HS-27A (cell line): ENCODE results near the gene SLC9A8.

Experiments used
- DNase-seq: peaks from one replicate; pipeline ENCODE4 v3.0.0-alpha.2; 2012; ENCODE audit warnings: low read depth, missing footprints

Gene SLC9A8

DNA sequence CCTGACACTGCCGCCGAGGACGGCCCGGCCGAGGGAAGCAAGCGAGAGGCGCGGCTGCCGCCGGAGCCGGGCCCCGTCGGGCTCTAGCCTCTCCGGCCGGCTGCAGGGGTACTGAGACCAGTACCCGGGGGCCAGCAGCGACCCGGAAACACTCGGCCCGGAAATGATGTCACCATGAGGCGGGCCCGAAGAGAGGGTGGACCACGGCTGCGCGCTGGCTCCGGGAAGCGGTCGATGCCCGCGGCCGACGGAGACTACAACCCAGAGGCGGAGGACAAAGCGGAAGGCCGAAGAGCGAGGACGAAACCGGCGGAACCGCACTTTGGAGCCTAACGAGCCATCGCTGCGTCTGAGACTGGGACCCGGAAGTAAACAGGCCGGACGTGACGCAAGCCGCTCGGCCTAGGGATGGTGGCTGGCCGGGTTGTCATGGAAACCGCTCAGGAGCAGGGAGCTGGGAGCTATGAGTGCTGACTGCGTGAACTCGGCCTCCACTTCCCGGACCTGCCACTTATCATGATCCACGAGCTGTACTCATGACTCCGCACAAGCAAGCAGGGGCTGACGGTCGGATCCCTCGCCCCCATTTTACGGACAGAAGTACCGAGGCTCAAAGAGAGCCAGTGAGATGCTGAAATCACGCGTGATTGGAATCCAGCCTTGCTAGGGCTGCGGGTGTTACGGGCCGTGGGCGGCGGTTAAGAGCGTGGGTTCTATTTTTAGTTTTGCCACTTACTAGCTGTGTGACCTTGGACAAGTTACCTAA, 102.9 kb downstream of the SLC9A8 start, which contains the start of gene SPATA2:
SPATA2 (minus strand) TSS at position 150 of the 766 bp plus-strand sequence. CDS start 7,039 bp downstream, outside the sequence.
- DNase-seq: peak; percentile 94

DNA sequence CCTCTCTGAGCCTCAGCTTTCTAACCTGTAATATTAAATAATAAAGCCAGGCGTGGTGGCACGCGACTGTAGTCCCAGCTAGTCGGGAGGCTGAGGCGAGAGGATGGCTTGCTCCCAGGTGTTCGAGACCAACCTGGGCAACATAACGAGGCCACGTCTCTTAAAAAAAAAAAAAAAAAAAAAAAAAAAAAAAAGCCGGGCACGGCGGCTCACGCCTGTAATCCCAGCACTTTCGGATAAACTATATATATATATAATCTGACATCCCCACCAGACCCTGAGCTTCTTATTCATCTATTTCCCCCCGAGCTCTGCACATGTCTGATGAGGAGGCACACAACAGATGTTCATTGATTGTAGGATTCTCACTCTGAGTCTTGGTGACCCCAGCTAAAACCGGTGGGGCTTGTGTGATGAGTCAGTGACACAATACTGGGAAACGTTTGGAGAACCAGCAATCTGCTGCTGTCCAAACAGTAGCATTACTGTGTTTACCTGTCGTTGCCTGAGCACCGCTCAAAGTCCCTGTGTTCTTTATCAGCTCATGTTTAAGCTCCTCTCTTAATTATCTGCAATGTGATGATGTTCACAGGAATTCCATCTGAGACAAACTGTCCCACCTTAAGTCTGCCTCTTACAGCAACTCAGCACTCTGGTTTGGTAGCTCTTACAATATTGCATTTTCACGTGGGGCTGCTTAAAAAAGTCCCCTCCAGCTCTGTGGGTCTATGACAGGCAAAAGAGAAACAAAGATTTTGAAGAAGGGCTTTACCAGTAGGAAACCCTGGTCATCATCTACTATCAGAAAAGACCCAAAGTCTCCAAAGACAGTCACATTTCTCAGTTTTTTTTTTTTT, 103.7 kb downstream of the SLC9A8 start:
- DNase-seq: no peak

DNA sequence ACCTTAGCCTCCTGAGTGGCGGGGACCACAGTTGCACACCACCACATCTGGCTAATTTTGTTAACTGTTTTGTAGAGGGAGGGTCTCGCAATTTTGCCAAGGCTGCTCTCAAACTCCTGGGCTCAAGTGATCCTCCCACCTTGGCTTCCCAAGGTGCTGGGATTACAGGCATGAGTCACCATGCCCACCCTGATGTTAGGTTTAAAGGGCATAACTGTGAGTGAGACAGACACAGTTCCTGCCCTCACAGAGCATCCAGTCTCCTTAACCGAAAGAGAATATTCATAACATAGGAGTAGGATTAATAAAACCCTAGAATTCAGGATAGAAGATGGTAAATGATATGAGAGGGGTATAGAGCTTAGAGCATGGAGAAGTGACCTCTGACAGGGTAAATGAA, 105.8 kb downstream of the SLC9A8 start:
- DNase-seq: no peak

DNA sequence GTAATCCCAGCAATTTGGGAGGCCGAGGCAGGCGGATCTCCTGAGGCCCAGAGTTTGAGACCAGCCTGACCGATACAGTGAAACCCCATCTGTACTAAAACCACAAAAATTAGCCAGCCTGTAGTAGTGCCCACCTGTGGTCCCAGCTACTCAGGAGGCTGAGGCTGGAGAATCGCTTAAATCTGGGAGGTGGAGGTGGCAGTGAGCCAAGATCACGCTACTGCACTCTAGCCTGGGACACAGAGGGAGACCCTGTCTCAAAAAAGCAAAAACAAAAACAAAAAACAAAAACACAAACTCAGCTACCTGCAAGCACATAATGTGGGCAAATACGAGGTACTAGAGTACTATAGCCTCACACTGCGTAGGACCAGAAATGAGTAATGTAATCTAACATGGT, 106.4 kb downstream of the SLC9A8 start:
- no peak for DNase-seq

DNA sequence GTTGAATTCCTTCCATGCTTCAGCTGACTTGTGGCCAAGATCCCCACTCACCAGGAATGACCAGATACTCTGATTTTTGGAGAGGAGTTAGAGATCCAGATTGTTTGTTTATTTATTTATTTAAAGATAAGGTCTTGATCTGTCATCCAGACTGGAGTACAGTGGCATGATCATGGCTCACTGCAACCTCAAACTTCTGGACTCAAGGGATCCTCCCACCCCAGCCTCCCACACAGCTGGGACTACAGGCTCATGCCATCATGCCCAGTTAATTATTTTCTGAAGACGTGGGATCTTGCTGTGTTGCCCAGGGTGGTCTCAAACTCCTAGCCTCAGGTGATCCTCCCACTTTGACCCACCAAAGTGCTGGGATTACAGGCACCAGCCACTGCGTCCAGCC, 106.8 kb downstream of the SLC9A8 start:
- DNase-seq: no peak

DNA sequence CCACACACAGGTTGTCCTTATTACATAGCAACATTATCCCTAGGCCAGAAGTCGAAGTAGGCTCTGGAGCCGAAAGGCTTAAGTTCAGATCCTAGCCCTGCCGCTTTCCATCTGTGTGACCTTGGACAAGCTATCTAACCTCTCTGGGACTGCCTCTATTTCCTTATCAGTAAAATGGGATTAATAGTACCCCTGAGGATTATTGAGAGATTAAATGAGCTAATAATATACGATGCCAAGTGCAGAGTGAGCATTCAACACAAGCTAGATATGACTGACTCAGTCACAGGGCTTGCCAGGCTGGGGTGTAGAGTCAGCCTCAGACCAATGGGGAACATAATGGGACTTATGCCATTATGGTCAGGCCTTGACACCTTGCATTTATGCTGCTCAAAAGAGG, 111.6 kb downstream of the SLC9A8 start:
- DNase-seq: no peak

DNA sequence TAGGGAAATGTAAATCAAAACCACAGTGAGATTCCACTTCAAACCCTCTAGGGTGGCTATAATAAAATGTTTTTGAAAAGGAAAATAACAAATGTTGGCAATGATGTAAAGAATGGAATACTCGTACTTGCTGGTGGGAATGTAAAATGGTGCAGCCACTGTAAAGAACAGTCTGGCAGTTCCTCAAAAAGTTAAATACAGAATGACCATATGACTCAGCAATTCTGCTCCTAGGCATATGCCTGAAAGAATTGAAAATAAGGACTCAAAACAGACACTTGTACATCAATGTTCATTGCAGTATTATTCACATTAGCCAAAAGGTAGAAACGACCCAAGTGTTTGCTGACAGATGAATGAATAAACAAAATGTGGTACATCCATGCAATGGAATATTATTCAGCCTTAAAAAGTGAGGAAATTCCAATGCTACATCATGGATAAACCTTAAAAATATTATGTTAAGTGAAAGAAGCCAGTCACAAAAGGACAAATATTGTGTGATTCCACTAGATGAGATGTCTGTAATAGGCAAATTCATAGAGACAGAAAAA, 113.3 kb downstream of the SLC9A8 start:
- no peak for DNase-seq

DNA sequence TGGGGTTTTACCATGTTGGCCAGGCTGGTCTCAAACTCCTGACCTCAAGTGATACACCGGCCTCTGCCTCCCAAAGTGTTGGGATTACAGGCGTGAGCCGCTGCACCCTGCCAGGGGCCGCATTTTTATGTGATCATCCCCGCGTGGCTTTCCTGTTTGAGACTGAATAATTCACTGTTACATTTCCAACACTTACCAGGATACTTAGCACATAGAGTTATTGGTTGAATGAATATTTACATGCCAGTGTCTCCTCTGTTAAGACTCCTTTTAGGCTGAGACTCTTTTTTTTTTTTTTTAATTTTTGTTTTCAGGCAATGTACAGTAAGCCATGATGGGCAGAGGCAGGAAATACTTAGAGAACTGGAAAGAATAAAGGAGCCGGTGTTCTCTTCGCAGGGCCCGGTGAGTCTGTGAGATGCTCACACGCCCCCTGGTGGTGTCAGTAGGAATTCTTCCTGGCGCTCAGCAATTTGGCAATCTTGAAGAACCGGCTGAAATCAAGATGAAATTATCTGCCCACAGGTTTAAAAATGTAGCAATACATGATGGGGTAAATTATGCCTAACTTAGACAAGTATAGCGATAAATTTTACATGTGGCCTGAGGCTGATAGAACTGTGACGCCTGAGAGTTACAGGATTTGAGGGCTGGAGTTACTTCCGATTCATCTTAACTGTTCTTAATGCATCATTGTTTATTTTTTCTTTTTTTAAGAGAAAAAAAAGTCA, 115.9 kb downstream of the SLC9A8 start:
- peak; percentile 47 for DNase-seq

DNA sequence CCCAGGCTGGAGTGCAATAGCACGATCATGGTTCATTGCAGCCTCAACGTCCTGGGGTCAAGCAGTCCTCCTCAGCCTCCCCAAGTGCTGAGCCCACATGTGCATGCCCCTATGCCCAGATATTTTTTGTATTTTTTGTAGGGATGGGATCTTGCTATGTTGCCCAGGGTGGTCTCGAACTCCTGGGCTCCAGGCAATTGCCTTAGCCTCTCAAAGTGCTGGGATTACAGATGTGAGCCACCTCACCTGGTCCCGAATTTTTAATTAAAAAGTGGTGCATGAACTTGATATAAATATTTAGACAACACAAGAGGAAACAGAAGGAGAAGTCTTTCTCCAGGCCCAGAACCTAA, 116.5 kb downstream of the SLC9A8 start:
- DNase-seq: no peak

DNA sequence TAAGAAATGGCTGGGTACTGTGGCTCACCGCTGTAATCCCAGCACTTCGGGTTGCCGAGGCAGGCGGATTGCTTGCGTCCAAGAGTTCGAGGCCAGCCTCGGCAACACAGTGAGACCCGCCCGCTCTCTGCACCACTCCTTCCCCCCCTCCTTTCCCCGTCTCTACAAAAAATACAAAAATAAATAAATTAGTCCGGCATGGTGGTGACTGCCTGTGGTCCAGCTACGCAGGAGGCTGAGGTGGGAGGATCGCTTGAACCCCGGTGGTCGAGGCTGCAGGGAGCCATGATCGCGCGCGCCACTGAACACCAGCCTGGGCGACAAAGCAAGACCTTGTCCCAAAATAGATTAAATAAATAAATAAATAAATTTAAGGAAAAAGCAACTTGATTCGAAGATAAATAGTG, 123.1 kb downstream of the SLC9A8 start:
- DNase-seq: no peak

DNA sequence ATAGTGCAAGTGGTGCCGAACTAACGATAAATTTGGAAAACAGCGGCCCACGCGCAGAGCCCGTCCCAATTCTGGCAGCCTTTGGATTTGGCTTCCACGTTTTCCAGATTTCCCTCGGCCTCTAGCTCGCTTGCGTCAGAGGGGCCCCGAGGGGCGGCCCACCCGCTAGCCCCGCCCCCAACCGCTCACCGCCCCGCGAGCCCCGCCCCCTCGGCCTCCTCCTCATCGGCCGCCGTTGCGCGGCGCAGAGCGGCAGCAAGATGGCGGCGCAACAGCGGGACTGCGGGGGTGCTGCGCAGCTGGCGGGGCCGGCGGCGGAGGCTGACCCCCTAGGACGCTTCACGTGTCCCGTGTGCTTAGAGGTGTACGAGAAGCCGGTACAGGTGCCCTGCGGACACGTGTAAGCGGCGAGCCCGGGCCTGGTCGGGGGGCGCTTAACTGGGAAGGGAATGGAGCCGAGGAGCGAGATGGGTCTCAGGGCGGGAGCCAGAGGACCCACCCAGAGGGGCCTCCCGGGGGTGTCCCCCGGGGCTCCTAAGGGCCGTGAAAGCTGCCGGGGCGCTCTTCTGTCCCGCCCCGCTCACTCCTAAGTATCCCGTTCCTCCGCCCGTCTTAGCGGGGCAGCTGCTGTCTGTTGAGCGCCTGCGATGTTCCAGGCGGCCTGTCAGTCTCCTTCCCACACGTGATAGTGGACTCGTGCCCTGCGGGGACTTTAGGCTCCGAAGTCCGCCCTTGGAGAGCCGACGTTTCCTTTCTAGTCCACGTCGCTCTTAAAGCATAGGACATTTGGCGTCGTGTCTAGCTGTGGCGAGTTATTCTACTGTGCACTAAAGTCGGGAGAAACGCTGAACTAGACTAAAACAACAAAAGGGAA, 123.8 kb downstream of the SLC9A8 start, which contains the start of gene RNF114:
RNF114 (plus strand) TSS at position 245 of the 874 bp plus-strand sequence; CDS start at position 261, 16 bp downstream.
- peak; percentile 69 for DNase-seq

DNA sequence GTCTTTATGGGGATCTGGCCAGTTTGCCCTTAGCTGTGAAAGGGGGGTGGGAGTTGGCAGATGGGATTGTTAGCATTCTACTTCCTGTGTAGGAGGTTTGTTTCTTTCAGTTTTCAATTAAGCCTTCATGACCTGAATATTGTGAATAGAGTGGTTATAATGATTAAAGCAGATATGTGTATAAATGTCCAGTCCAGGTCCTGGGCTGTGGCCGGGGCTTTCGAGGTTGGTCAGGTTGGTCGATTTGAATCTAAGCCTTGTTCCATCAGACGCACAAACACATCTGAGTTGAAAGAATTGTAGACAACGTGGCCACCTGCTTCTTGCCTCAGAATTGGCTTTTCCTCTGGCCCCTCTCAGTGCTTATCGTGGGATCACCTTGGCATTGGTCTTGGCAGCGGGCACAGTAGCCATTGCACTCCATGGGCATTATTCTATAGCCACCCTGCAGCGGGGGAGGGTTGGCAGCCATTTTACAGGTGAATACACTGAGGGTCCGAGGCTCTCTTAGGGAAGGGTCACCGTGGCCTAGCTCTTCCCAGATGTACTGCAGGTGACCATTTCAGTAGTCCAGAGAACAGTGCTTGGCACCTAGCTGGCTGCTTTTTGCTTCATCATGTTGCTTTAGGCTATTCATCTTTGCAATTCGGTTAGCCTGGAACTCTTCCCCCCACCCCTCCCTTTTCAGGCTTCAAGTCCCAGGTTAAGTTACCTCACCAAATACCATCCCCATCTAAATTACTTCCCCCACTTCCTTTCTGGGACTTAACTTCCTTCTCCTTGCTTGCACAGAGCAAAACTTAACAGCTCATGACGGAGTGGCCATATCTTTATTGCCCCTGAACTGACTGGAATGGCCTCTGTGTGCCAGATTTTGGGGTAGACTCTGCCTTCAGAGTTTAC, 124.7 kb downstream of the SLC9A8 start:
- DNase-seq: no peak

DNA sequence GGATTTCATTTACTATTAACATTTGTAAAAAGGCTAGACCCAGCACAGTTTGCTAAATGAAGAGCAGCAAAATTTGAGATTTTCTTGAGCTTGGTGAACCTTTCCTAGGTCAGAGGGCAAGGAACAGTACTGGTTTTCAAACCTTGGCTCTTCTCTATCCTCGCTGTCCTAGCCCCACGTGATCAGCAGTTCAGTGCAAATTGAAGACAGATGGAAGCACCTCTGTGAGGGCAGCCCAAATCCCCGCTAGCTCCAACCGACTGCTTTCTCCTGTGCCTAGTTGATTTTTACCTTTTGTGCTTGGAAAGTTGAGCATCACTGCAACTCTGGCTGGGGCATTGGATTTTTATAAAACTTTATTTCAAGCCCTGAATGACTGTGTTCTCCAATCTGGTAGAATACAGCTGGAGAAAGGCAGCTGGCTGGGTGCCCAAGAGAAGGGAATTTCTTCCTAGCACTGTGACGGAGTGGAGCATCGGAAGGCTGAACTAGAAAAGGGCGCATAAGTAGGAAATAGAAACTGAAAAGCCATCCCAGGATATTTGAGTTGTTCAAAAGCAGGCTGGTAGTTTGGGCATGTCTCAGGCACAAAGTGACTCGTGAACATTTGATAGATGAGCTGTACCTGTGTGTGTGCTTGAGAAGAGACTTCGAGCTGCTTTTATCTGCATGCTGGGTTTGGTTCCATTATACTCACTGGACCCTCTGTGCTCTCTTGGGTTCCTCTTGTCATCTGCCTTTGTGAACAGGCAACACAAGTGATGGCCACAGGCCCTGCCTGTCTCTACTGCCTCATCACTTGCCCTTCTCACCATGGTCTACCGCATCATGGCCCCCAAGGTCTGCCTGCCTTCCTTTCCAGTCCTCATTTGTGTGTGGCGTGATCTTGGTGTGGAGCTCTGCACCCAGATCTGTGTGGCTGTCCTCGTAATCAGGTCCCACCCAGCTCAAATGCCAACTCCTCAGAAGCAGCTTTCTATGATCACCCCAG, 125.8 kb downstream of the SLC9A8 start:
- DNase-seq: no peak

DNA sequence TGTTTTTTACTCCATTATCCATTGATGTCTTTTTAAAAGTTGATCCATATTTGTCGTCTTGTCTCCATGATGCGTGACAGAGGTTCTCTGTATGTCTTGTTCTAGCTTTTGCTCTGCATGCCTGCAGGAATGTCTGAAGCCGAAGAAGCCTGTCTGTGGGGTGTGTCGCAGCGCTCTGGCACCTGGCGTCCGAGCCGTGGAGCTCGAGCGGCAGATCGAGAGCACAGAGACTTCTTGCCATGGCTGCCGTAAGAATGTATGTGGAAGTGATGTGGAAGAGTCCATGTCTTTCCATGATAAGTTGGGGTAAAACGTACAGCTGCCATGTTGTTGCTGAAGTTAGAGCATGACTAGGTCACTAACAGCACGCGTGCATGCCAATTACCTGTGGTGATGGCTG, 128.8 kb downstream of the SLC9A8 start:
- no peak for DNase-seq
